Tibial nerve (tissue), 4 donors: ENCODE data around the gene KANSL3. TPM values are rescaled to one million over a fixed set of nuclear protein-coding genes. Genes with fewer than 3 reads are reported as not detected.
"Not testable (repeated sequence)": the region's sequence is repeated elsewhere in the genome, so short reads cannot be mapped to it uniquely, and the experiment has no call there.

Experiments
- DNase-seq, 2 donors: peaks; one replicate each; pipeline ENCODE4 v3.0.0-alpha.2; 2019; ENCODE audit warnings: low spot score in 2 of 2
- H3K27ac ChIP-seq, 4 donors: fragments of 200-600 bp; sonication (generic) in 3 of 4; one replicate each; pipeline ENCODE4 v1.5.1; 2017 to 2019; ENCODE audit warnings: mild to moderate bottlenecking in 1 of 4
- H3K27me3 ChIP-seq, 2 donors: fragments of 200-600 bp; sonication (generic) in 1 of 2; one replicate each; pipeline versions ENCODE4 v1.5.1 to v1.6.0; 2017 to 2019
- H3K36me3 ChIP-seq, 3 donors: fragments of 200-600 bp; sonication (generic); one replicate each; pipeline ENCODE4 v1.5.1; 2018 to 2019
- H3K4me1 ChIP-seq, 4 donors: fragments of 200-600 bp; sonication (generic) in 3 of 4; one replicate each; pipeline ENCODE4 v1.5.1; 2017 to 2019
- H3K4me3 ChIP-seq, 4 donors: fragments of 200-600 bp; sonication (generic) in 3 of 4; one replicate each; pipeline ENCODE4 v1.5.1; 2017 to 2019; ENCODE audit warnings: mild to moderate bottlenecking in 1 of 4, moderate library complexity in 1 of 4
- H3K9me3 ChIP-seq, 4 donors: fragments of 200-600 bp; sonication (generic) in 3 of 4; one replicate each; pipeline ENCODE4 v1.5.1; 2017 to 2019
- CTCF ChIP-seq, 5 experiments: fragments of 200-600 bp in 3 of 5; fragments of 450-650 bp in 2 of 5; sonication (generic) in 3 of 5; IDR thresholded peaks; one replicate each; pipeline ENCODE4 v1.5.1; 2016 to 2019; ENCODE audit warnings: antibody characterized with exemption in 5 of 5, mild to moderate bottlenecking in 3 of 5, moderate library complexity in 2 of 5
- EP300 ChIP-seq, 2 donors: sonication (generic); formaldehyde crosslinking; IDR thresholded peaks; one replicate each; pipeline ENCODE4 v1.6.1; 2017; ENCODE audit warnings: antibody characterized with exemption in 2 of 2, mild to moderate bottlenecking in 1 of 2
- POLR2A ChIP-seq, 2 donors: fragments of 450-650 bp; IDR thresholded peaks; one replicate each; pipeline ENCODE4 v1.6.1; 2017; ENCODE audit warnings: antibody characterized with exemption in 2 of 2, mild to moderate bottlenecking in 2 of 2, moderate library complexity in 2 of 2
- WGBS, 2 donors: methylation state at CpG; one replicate each; pipeline ENCODE4 v1.1.5; 2018; 5-methylcytosine and 5-hydroxymethylcytosine counted together
- total RNA-seq, 4 donors: library from RNA; depleted of rRNA; stranded (reverse); fragments of >200 nt; gene quantifications; one replicate each; pipeline ENCODE4 v1.1.0, GENCODE V29; 2016

The KANSL3 gene
- total RNA-seq, 4 donors from 2014 or later = 55.7 to 87.0 (median 59.2) TPM

DNA sequence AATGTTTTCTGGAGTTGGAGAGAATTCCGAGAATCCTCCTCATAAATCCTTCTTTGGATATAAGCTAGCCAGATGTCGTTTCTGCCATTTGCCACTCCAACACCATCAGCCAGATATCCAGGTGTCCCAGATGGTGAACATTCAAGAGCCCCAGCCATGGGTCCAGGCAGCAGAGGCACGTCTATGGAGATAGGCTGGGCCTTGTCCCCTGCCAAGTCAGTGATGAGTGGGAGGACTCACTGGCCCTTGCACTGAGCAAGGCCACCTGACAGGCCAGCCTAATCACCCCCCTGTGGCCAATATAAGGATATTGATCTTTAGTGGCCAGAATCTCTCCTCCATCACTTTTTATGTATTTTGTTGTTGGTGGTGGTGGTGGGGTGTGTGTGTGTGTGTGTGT lies 73.5 kb downstream of the KANSL3 start:
- DNase-seq = no peak
- Histone ChIP-seq H3K27ac (no peak overlapping the region), H3K4me1 (no peaks in the 10 kb centered on the region), H3K27me3 (no peaks in the 10 kb centered on the region), H3K36me3 (peaks cover 0 to 8% (median 0%) of the 10 kb centered on the region in 3 donors), H3K9me3 (no peaks in the 10 kb centered on the region), H3K4me3 (no peak overlapping the region)
- WGBS, 2 donors = 84 to 85% methylated on average over 3 of the region's 3 CpGs
- no peak for TF ChIP-seq EP300 (IDR thresholded peaks at IDR 0.05)
- no peak for TF ChIP-seq CTCF (IDR thresholded peaks at IDR 0.05)
- TF ChIP-seq POLR2A (IDR thresholded peaks at IDR 0.05) = no peak

GRCh38 chr2:96564026-96564425 lies 74.1 kb downstream of the KANSL3 start:
- H3K9me3 ChIP-seq = no peaks in the 10 kb centered on the region
- H3K4me1 ChIP-seq = no peaks in the 10 kb centered on the region
- no peaks in the 10 kb centered on the region for H3K27me3 ChIP-seq
- no peak for DNase-seq
- no peak overlapping the region for H3K4me3 ChIP-seq
- H3K27ac ChIP-seq = no peak overlapping the region
- 63 to 85% methylated on average over 4 of the region's 4 CpGs for WGBS, 2 donors
- peaks cover 0 to 8% (median 0%) of the 10 kb centered on the region in 3 donors for H3K36me3 ChIP-seq
- TF ChIP-seq CTCF (IDR thresholded peaks at IDR 0.05) (no peak), EP300 (IDR thresholded peaks at IDR 0.05) (no peak), POLR2A (IDR thresholded peaks at IDR 0.05) (no peak)

DNA sequence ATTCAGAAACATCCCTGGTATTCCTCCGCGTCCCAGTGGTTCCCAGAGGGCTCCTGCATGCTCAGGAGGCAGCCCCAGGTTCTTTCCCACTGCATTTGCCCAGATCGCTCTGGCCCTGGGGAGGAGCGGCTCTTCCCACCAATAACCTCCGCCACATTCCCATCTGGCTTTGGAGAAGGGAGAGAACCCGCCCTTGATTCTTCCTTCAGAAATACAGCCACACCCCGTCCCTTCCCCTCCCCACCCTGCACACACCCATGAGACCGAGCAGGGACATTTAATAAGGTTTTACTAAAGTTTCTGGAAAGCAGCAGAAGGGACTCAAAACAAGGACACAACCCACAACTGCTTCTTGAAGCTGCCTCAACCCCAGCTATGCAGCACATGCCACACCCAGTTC lies 79.6 kb downstream of the KANSL3 start:
- Histone ChIP-seq H3K4me1 (peaks cover 0 to 12% (median 8%) of the 10 kb centered on the region in 4 donors), H3K4me3 (no peak overlapping the region), H3K9me3 (no peaks in the 10 kb centered on the region), H3K36me3 (peaks cover 0 to 6% (median 0%) of the 10 kb centered on the region in 3 donors), H3K27ac (no peak overlapping the region), H3K27me3 (no peaks in the 10 kb centered on the region)
- 86 to 90% methylated on average over 8 of the region's 8 CpGs for WGBS, 2 donors
- no peak for DNase-seq
- no peak for TF ChIP-seq CTCF (IDR thresholded peaks at IDR 0.05)
- no peak for TF ChIP-seq EP300 (IDR thresholded peaks at IDR 0.05)
- no peak for TF ChIP-seq POLR2A (IDR thresholded peaks at IDR 0.05)

DNA sequence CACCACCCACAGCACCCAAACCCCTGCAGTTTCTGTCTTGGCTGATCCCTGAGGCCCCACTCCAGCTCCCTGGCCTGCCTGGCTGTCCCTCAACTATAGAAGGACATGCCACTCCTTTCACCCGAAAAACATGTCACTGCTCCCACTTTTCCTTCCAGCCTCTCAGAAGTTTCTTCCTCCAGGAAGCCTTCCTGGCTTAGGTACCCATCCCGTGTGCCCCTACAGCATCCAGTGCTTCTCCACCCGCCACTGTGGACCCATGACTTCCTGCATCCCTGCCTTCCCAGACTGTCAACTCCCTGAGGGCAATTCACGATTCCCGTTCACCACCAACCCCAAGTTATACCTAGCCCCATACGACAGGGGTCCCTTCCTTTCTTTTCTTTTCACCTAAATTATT lies 80.1 kb downstream of the KANSL3 start:
- no peak overlapping the region for H3K27ac ChIP-seq
- peaks cover 0 to 9% (median 0%) of the 10 kb centered on the region in 3 donors for H3K36me3 ChIP-seq
- no peak for DNase-seq
- peaks cover 0 to 12% (median 8%) of the 10 kb centered on the region in 4 donors for H3K4me1 ChIP-seq
- H3K27me3 ChIP-seq = no peaks in the 10 kb centered on the region
- 89 to 91% methylated on average over 6 of the region's 6 CpGs for WGBS, 2 donors
- no peaks in the 10 kb centered on the region for H3K9me3 ChIP-seq
- H3K4me3 ChIP-seq = no peak overlapping the region
- TF ChIP-seq CTCF (IDR thresholded peaks at IDR 0.05) (no peak), EP300 (IDR thresholded peaks at IDR 0.05) (no peak), POLR2A (IDR thresholded peaks at IDR 0.05) (no peak)

- H3K4me1 ChIP-seq = peaks cover 0 to 12% (median 8%) of the 10 kb centered on the region in 4 donors
- 90 to 95% methylated on average over 6 of the region's 6 CpGs for WGBS, 2 donors
- not testable (repeated sequence) for H3K9me3 ChIP-seq, H3K27me3 ChIP-seq, H3K4me3 ChIP-seq, H3K27ac ChIP-seq, DNase-seq
- H3K36me3 ChIP-seq = peaks cover 0 to 11% (median 0%) of the 10 kb centered on the region in 3 donors
Measured at GRCh38 chr2:96557421-96557820, 80.7 kb downstream of the KANSL3 start.
